Measurements from ENCODE around the gene TXNDC11. TPM values are rescaled to one million over a fixed set of nuclear protein-coding genes. Genes with fewer than 3 reads are reported as not detected.

TXNDC11 gene
- polyA plus RNA-seq, 6 donors from 2014 or later: 34.6 to 65.6 (median 40.2) TPM

DNA sequence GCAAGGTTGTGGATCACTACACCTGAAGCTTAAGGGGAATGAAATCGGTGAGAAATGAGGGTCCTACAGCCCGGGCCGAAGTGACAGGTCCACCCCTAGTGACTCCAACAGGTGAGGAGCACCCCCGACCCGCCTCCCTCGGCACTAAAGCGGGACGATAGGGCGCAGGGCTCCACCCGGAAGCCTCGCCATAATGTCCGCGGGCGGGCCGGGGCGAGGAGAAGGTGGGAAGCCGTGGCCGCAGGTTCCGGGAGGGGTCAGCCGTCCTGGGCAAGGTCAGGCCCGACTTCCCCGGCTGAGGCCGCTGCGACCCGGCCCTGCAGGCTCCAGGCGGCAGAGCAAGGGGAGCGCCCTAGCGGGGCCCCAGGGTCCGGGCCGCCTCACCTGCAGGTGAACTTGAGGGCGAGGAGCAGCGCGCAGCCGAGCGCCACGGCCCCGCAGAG, 543 bp downstream of the TXNDC11 start:
- DNase-seq: no peak
- H3K27ac Mint-ChIP-seq: peak overlapping the region; percentile 64 to 96 (median 94)
- peak overlapping the region; percentile 88 to 96 (median 92) for H3K4me3 Mint-ChIP-seq
- no peaks in the 10 kb centered on the region for H3K27me3 Mint-ChIP-seq
- no peaks in the 10 kb centered on the region for H3K36me3 Mint-ChIP-seq
- H3K9me3 Mint-ChIP-seq: no peaks in the 10 kb centered on the region
- ATAC-seq (ENCODE audit: low read depth in 2 of 2): peak; percentile 34 to 42
- peaks cover 27 to 62% (median 46%) of the 10 kb centered on the region in 3 donors for H3K4me1 Mint-ChIP-seq

DNA sequence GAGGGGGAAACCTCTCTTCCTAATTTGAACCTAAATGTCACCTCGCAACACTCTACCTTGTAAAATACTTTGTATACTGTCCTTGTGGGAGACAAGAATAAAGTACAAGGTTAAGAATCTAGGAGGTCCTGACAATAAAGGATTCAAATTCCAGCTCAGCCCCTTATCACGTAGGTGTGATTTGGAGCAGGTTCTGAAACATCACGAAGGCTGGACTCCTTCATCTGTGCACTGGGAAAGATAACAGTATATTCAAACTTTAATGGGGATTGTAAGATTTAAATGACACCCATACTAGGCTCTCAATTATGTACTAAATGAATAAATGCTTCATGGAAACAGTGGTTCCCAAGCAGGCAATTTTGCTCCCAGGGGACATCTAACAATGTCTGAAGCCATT, 2.1 kb downstream of the TXNDC11 start:
- DNase-seq (no peak), ATAC-seq (ENCODE audit: low read depth in 2 of 2) (no peak)
- H3K27ac Mint-ChIP-seq: peak overlapping the region in 4 of 6 donors; percentile 60 to 96 (median 93)
- H3K4me3 Mint-ChIP-seq: peak overlapping the region in 7 of 8 donors; percentile 88 to 96 (median 93)
- peaks cover 32 to 70% (median 46%) of the 10 kb centered on the region in 3 donors for H3K4me1 Mint-ChIP-seq
- H3K36me3 Mint-ChIP-seq: peaks cover 0 to under 1% of the 10 kb centered on the region in 2 donors
- no peaks in the 10 kb centered on the region for H3K27me3 Mint-ChIP-seq
- H3K9me3 Mint-ChIP-seq: no peaks in the 10 kb centered on the region

DNA sequence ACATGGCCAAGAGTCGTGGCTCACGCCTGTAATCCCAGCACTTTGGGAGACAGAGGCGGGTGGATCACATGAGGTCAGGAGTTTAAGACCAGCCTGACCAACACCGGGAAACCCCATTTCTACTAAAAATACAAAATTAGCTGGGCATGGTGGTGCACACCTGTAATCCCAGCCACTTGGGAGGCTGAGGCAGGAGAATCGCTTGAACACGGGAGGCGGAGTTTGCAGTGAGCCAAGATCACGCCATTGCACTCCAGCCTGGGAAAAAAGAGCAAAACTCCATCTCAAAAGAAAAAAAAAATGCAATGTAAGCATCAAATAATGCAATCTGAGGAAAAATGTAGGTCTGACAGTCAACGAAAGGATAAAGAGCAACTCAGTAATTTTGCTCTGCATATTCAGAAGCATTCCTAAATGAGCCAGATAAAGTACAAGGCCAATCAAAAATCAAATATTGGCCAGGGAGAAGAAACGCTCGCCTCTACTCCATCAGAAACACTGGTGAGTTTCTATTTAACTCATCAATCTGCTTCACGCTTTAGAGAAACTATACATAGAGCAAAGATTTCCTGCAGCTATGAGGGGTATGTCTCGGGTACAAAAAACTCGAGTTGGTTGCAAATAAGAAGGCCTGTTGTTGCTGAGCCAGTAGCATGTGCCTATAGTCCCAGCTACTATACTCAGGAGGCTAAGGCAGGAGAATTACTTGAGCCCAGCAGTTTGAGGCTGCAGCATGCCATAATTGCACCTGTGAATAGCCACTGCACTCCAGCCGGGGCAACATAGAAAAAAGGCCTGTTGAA, 3.7 kb downstream of the TXNDC11 start:
- ATAC-seq (ENCODE audit: low read depth in 2 of 2): no peak
- no peaks in the 10 kb centered on the region for H3K27me3 Mint-ChIP-seq
- no peak for DNase-seq
- H3K36me3 Mint-ChIP-seq: peaks cover 8% of the 10 kb centered on the region in 2 donors
- H3K4me3 Mint-ChIP-seq: peak overlapping the region in 3 of 8 donors; percentile 7 to 93 (median 55)
- peaks cover 36 to 74% (median 45%) of the 10 kb centered on the region in 3 donors for H3K4me1 Mint-ChIP-seq
- no peaks in the 10 kb centered on the region for H3K9me3 Mint-ChIP-seq
- H3K27ac Mint-ChIP-seq: peak overlapping the region in 2 of 6 donors; percentile 22 to 24

DNA sequence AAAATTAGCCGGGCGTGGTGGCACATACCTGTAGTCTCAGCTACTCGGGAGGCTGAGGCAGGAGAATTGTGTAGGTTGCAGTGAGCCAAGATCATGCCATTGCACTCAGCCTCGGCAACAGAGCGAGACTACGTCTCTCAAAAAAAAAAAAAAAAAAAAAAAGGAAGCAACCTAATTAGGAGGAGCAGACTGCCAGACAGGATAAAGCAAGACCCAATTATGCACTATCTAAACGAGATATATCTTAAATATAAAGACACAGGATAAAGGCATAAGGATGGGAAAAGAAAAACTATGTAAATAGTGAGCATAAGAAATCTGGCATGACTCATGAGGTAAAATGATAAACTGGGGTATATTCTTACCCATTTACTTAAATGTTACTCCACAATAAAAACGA, 4.9 kb downstream of the TXNDC11 start:
- DNase-seq (no peak), ATAC-seq (ENCODE audit: low read depth in 2 of 2) (no peak)
- H3K4me3 Mint-ChIP-seq: peak overlapping the region in 2 of 8 donors; percentile 19 to 57
- H3K27me3 Mint-ChIP-seq: no peaks in the 10 kb centered on the region
- peak overlapping the region in 2 of 6 donors; percentile 24 to 65 for H3K27ac Mint-ChIP-seq
- H3K4me1 Mint-ChIP-seq: peaks cover 36 to 64% (median 39%) of the 10 kb centered on the region in 3 donors
- H3K9me3 Mint-ChIP-seq: no peaks in the 10 kb centered on the region
- H3K36me3 Mint-ChIP-seq: peaks cover 8% of the 10 kb centered on the region in 2 donors

DNA sequence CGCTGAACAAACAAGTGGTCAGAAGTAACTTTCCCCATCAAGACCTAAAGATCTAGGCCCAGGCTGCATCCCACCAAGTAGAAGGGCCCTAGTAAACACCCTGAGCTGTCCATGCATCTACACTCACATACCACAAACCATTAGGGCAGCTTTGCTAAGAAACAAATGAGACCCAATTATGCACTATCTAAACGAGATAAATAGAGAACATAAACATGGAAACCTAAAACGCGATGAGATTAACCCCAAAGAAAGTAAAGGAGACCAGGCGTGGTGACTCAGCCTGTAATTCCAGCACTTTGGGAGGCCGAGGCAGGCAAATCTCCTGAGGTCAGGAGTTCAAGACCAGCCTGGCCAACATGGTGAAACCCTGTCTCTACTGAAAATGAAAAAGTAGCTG, 5.8 kb downstream of the TXNDC11 start:
- DNase-seq: no peak
- H3K4me3 Mint-ChIP-seq: no peak overlapping the region
- ATAC-seq (ENCODE audit: low read depth in 2 of 2): no peak
- no peak overlapping the region for H3K27ac Mint-ChIP-seq
- H3K4me1 Mint-ChIP-seq: peaks cover 35 to 63% (median 39%) of the 10 kb centered on the region in 3 donors
- H3K36me3 Mint-ChIP-seq: peaks cover 8 to 15% of the 10 kb centered on the region in 2 donors
- no peaks in the 10 kb centered on the region for H3K27me3 Mint-ChIP-seq
- H3K9me3 Mint-ChIP-seq: no peaks in the 10 kb centered on the region

DNA sequence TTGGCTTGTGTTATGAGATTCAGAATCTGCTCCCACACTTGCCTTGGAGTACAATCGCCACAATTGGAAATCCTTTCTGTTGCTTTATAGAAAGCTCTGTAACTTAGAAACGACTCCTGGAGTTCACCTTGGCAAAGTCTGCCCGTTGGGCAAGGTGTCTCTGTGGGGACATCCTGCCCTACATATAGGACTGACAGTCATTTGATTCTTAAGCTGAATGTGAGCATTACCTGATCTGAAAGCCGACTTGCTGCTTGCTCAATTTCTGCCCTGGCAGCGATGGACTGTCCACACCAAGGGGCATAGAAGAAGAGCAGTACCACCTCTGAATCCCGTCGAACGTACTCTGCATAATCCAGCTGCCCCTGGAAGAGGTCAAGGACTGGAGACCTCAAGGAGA, 6.9 kb downstream of the TXNDC11 start:
- no peaks in the 10 kb centered on the region for H3K27me3 Mint-ChIP-seq
- peaks cover 8 to 15% of the 10 kb centered on the region in 2 donors for H3K36me3 Mint-ChIP-seq
- no peaks in the 10 kb centered on the region for H3K9me3 Mint-ChIP-seq
- no peak overlapping the region for H3K4me3 Mint-ChIP-seq
- no peak for DNase-seq
- H3K27ac Mint-ChIP-seq: peak overlapping the region in 1 of 6 donors; percentile 63
- H3K4me1 Mint-ChIP-seq: peaks cover 24 to 52% (median 28%) of the 10 kb centered on the region in 3 donors
- ATAC-seq (ENCODE audit: low read depth in 2 of 2): no peak

DNA sequence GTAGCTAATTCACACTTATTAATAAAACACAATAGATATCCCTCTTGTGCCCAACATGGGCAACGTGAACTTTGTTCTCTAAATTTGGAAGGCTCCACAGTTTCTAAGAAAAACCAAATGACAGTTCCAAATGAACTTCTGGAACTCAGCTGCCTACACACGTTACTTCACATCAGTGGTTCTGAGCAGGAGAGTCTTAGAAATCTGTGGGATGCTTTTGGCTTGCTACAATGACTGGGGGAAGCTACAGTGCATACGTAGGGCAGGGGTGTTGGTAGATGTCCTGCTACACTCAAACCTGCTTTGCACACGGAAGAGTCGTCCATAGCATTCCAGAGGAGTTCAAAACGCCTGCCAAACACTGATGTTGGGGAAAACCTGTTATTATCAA, 8.0 kb downstream of the TXNDC11 start:
- no peak overlapping the region for H3K4me3 Mint-ChIP-seq
- peaks cover 8 to 15% of the 10 kb centered on the region in 2 donors for H3K36me3 Mint-ChIP-seq
- H3K9me3 Mint-ChIP-seq: no peaks in the 10 kb centered on the region
- peaks cover 16 to 40% (median 20%) of the 10 kb centered on the region in 3 donors for H3K4me1 Mint-ChIP-seq
- no peak for DNase-seq
- peak overlapping the region in 1 of 6 donors; percentile 57 for H3K27ac Mint-ChIP-seq
- H3K27me3 Mint-ChIP-seq: no peaks in the 10 kb centered on the region
- no peak for ATAC-seq (ENCODE audit: low read depth in 2 of 2)

DNA sequence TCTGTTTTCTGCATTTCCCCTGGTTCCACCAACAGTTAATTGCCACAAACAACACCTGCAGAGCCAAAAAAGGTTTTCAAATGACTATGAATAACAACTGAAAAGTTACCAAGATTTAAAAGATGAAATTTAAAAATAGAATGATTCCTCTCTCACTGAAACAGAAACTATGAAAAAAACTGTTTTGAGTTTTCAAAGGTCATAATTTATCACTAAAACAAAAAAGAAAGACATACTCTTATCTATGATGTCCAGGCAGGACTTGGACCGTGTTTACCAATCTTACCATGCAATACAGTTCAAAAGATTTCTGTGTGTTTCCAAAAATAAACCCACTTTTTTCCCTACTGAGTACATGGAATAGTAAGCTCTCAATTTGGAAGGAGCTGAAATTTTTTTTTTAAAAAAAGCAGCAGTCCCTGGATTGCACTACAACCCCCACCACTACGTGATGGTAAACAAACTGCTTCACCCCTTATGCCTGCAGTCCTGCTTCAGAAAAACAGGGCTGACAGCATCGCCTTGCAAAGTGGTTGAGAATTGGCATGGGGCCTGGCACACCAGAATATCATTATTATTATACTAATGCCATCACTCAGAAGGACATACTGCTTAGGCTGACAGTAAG, 8.5 kb downstream of the TXNDC11 start:
- H3K27ac Mint-ChIP-seq: peak overlapping the region in 1 of 6 donors; percentile 77
- no peak for DNase-seq
- no peaks in the 10 kb centered on the region for H3K9me3 Mint-ChIP-seq
- peaks cover 16 to 35% (median 17%) of the 10 kb centered on the region in 3 donors for H3K4me1 Mint-ChIP-seq
- ATAC-seq (ENCODE audit: low read depth in 2 of 2): no peak
- peaks cover 8 to 15% of the 10 kb centered on the region in 2 donors for H3K36me3 Mint-ChIP-seq
- no peaks in the 10 kb centered on the region for H3K27me3 Mint-ChIP-seq
- H3K4me3 Mint-ChIP-seq: peak overlapping the region in 1 of 8 donors; percentile 64

DNA sequence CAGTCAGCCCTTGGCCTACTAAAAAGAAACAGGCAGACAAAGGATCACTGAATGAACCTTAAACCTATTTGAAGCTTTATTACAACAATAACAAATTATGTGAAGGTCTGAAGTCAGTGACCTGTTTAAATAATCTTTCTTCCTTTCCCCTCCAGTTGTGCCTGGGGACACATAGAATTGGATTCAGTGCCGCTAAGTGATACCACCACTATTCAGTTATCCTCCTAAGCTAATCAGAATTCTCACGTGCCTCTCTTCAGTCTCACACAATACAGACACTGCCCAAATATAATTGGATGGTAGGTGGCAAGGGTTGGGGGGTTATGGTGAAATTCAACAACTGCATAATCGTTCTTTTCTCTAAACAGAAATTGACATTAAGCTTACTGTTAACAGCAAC, 11.4 kb downstream of the TXNDC11 start:
- Mint-ChIP-seq H3K27me3 (no peaks in the 10 kb centered on the region), H3K36me3 (peaks cover 8 to 15% of the 10 kb centered on the region in 2 donors), H3K9me3 (no peaks in the 10 kb centered on the region), H3K4me1 (peaks cover 4 to 9% (median 5%) of the 10 kb centered on the region in 3 donors), H3K4me3 (no peak overlapping the region), H3K27ac (peak overlapping the region in 3 of 6 donors; percentile 27 to 59 (median 31))
- ATAC-seq (ENCODE audit: low read depth in 2 of 2) (no peak), DNase-seq (no peak)

DNA sequence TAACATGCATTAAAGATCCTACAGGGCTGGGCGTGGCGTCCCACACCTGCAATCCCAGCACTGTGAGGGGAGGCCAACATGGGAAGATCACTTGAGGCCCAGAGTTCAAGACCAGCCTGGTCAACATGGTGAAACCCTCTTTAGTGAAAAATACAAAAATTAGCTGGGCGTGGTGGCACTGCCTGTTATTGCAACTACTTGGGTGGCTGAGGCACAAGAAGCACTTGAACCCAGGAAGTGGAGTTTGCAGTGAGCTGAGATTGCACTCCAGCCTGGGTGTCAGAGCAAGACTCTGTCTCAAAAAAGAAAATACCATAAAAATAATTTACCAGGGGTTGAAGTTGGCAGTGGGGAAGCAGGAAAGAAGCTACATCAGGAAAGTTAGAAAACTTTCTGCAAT, 12.9 kb downstream of the TXNDC11 start:
- ATAC-seq (ENCODE audit: low read depth in 2 of 2) (no peak), DNase-seq (no peak)
- Mint-ChIP-seq H3K27me3 (no peaks in the 10 kb centered on the region), H3K36me3 (peaks cover 5 to 10% of the 10 kb centered on the region in 2 donors), H3K9me3 (no peaks in the 10 kb centered on the region), H3K27ac (no peak overlapping the region), H3K4me1 (peaks cover 3 to 8% (median 4%) of the 10 kb centered on the region in 3 donors), H3K4me3 (no peak overlapping the region)

DNA sequence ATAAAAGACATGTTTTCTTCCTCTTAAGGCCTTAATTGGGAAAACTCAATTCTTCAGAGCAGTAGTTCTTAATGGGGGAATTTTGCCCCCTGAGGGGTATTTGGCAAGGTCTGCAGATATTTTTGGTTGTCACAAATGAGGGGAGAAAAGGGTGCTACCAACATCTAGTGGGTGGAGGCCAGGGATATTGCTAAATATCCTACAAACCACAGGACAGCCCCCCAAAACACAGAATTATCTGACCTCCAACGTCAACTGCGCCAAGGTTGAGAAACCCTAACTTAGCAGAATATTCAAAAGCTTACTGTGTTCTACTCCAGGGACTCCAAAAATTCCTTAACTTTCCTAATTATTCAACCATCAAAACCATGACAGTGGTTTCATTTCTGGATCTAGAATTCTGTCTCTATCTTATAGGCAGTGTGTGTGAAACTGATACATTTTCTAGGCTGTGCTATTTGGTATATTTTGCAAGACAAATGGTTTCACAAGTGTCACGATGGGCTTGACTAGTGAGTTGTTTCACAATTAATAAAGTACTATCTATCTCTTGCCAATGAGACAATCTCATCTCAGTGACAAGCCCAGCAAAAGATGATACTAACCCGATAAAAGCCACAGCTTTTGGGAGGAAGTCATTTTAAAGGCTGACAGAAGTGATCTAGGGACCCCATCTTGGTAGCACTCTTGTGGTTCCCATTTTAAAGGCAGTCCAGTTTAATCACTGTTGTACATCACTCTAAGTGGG, 14.7 kb downstream of the TXNDC11 start:
- Mint-ChIP-seq H3K36me3 (peaks cover 0 to 6% of the 10 kb centered on the region in 2 donors), H3K4me3 (no peak overlapping the region)
- no peak for ATAC-seq (ENCODE audit: low read depth in 2 of 2)

DNA sequence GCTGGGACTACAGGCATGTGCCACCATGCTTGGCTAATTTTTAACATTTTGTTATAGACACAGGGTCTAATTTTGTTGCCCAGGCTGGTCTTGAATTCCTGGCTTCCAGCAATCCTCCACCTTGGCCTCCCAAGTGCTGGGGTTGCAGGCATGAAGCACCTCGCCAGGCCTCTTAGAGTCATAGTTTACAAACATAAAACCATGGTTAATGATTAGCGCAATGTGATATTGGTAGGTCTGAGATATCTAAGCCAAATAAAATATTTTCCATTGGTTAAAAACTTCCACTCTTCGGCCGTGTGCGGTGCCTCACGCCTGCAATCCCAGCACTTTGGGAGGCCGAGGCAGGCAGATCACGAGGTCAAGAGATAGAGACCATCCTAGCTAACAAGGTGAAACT, 16.6 kb downstream of the TXNDC11 start:
- Mint-ChIP-seq H3K27me3 (no peaks in the 10 kb centered on the region), H3K4me3 (no peak overlapping the region), H3K27ac (no peak overlapping the region), H3K36me3 (peaks cover 5 to 8% of the 10 kb centered on the region in 2 donors), H3K9me3 (no peaks in the 10 kb centered on the region), H3K4me1 (peaks cover 0 to 9% (median 4%) of the 10 kb centered on the region in 3 donors)
- ATAC-seq (ENCODE audit: low read depth in 2 of 2): no peak
- DNase-seq: no peak

More for the DNA sequence above, 14.7 kb downstream of the TXNDC11 start:
- peaks cover 0 to 4% (median 0%) of the 10 kb centered on the region in 3 donors for H3K4me1 Mint-ChIP-seq
- H3K27me3 Mint-ChIP-seq: no peaks in the 10 kb centered on the region
- H3K27ac Mint-ChIP-seq: peak overlapping the region in 1 of 6 donors; percentile 21
- H3K9me3 Mint-ChIP-seq: no peaks in the 10 kb centered on the region
- no peak for DNase-seq

DNA sequence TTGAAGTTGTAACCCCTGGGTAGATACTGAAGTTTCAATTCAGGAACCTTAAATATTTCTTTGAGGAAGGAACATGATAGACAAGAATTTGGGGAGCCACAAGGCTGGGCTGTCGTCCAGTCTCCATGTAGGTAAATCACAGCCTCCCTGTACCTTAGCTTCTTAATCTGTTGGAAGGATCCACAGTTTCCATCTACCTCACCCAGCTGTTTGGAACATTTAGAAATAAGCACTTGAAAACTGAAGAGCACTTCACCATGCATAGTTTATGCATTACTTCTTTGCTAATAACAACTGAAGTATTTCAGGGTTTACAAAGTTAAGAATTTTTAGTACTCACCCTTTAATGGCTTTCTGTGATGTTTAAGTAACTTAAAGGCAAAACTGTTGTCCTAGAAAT, 17.2 kb downstream of the TXNDC11 start:
- peaks cover 5 to 8% of the 10 kb centered on the region in 2 donors for H3K36me3 Mint-ChIP-seq
- H3K4me1 Mint-ChIP-seq: peaks cover 0 to 9% (median 4%) of the 10 kb centered on the region in 3 donors
- ATAC-seq (ENCODE audit: low read depth in 2 of 2) (no peak), DNase-seq (no peak)
- H3K4me3 Mint-ChIP-seq: peak overlapping the region in 1 of 8 donors; percentile 52
- H3K27me3 Mint-ChIP-seq: no peaks in the 10 kb centered on the region
- H3K9me3 Mint-ChIP-seq: no peaks in the 10 kb centered on the region
- no peak overlapping the region for H3K27ac Mint-ChIP-seq
